ENCODE measurements around the gene FAM98B. TPM values are rescaled to one million over a fixed set of nuclear protein-coding genes. Genes with fewer than 3 reads are reported as not detected.

FAM98B gene
- total and polyA plus RNA-seq, 2 of the 8 experiments (the other 6 are each of a cell fraction or from before 2014, with no cell fraction given): 5.9 to 48.4 TPM

GRCh38 chr15:38477637-38478036, 23.7 kb downstream of the FAM98B start:
- no peak overlapping the region for H3K18ac ChIP-seq (ENCODE audit: extremely low read depth, low read length)
- DNase-seq (ENCODE audit: low read depth in 1 of 2, low spot score in 2 of 2) (no peak), FAIRE-seq (no peak)
- no peak overlapping the region for H2BK20ac ChIP-seq (ENCODE audit: low read length)
- H4K5ac ChIP-seq (ENCODE audit: insufficient read length, low read depth, low read length): no peak overlapping the region
- no peak overlapping the region for H4K91ac ChIP-seq (replicated peaks; ENCODE audit: insufficient read length, low read length)
- CTCF ChIA-PET (ENCODE audit: partially characterized antibody): interaction anchor here (0.9 to 1.6 kb wide), 6 partner anchors 37 to 222 kb away, joined by 3 to 6 read pairs (median 3); no protein-coding TSS in a partner anchor
- no peaks in the 10 kb centered on the region for H3K9me3 ChIP-seq (ENCODE audit: insufficient read depth in 2 of 2, low read depth in 1 of 2, low read length in 1 of 2)
- WGBS, 2 experiments (ENCODE audit: extremely low coverage in 1 of 2, insufficient coverage in 1 of 2, insufficient read length in 1 of 2, insufficient replicate concordance in 2 of 2, low coverage in 1 of 2, low lambda C conversion rate in 2 of 2, missing lambda C conversion rate in 1 of 2): 91% methylated on average over 4 of the region's 4 CpGs; no CpG with 5 or more reads in 1 of the 2 experiments
- H3K4ac ChIP-seq (replicated peaks; ENCODE audit: insufficient read length, low read depth, low read length): no peak overlapping the region
- H4K20me1 ChIP-seq (replicated peaks in 1 of 2; ENCODE audit: control insufficient read depth in 1 of 2, insufficient read depth in 2 of 2, low read length in 2 of 2): no peaks in the 10 kb centered on the region
- no peaks in the 10 kb centered on the region for H3K79me1 ChIP-seq (ENCODE audit: low read depth, low read length)
- no peaks in the 10 kb centered on the region for H3K23me2 ChIP-seq (ENCODE audit: low read depth, low read length)
- H3K36me3 ChIP-seq (ENCODE audit: control insufficient read depth in 2 of 4, insufficient read depth in 4 of 4, low read length in 3 of 4): peaks cover 3 to 36% (median 23%) of the 10 kb centered on the region in 4 experiments; a peak in 7 of 8 replicates
- H3K14ac ChIP-seq (ENCODE audit: insufficient read length): no peak overlapping the region
- no peak overlapping the region for H3K56ac ChIP-seq (replicated peaks; ENCODE audit: insufficient read length, low read depth, low read length)
- no peaks in the 10 kb centered on the region for H3K27me3 ChIP-seq (replicated peaks in 1 of 4; ENCODE audit: control insufficient read depth in 3 of 4, extremely low read depth in 1 of 4, insufficient read depth in 3 of 4, low read length in 3 of 4)
- H3K23ac ChIP-seq (ENCODE audit: insufficient read length): no peak overlapping the region
- H3K4me2 ChIP-seq (ENCODE audit: insufficient read depth in 1 of 2, low read depth in 2 of 2, low read length in 2 of 2): no peak overlapping the region
- H3K9ac ChIP-seq (replicated peaks in 1 of 4; ENCODE audit: extremely low read depth in 1 of 4, low read depth in 3 of 4, low read length in 3 of 4): no peak overlapping the region
- no peak overlapping the region for H3K27ac ChIP-seq (ENCODE audit: low read depth, low read length)
- no peak overlapping the region for H2BK15ac ChIP-seq (ENCODE audit: low read length)
- no peak overlapping the region for H4K8ac ChIP-seq (ENCODE audit: extremely low read depth, insufficient read depth, low read length)
- no peak overlapping the region for H2BK120ac ChIP-seq (replicated peaks; ENCODE audit: low read depth, low read length)
- no peak overlapping the region for H2AFZ ChIP-seq (ENCODE audit: low read length)
- no peak overlapping the region for H2AK5ac ChIP-seq (ENCODE audit: low read depth, low read length)
- no peak overlapping the region for H2BK12ac ChIP-seq (ENCODE audit: low read depth, low read length)
- no peaks in the 10 kb centered on the region for H3K79me2 ChIP-seq (ENCODE audit: control insufficient read depth in 1 of 2, insufficient read depth in 2 of 2, low read length in 2 of 2)
- TF ChIP-seq NANOG (IDR thresholded peaks at IDR 0.05; ENCODE audit: insufficient read depth, low read depth, low read length, poor library complexity, severe bottlenecking) (no peak), SIRT6 (IDR thresholded peaks at IDR 0.05; ENCODE audit: low read length) (no peak), ZNF274 (IDR thresholded peaks at IDR 0.05; ENCODE audit: borderline replicate concordance, extremely low read depth, low read length) (no peak), CBX8 (IDR thresholded peaks at IDR 0.05; ENCODE audit: borderline replicate concordance, low read depth, low read length) (no peak), KDM4A (IDR thresholded peaks at IDR 0.05; ENCODE audit: low read depth, low read length, severe bottlenecking) (no peak), EGR1 (IDR thresholded peaks at IDR 0.05; ENCODE audit: borderline replicate concordance, low read depth, low read length) (no peak), CBX5 (IDR thresholded peaks at IDR 0.05; ENCODE audit: low read depth, low read length) (no peak), KDM1A (IDR thresholded peaks at IDR 0.05; ENCODE audit: borderline replicate concordance, low read length) (no peak), CHD2 (IDR thresholded peaks at IDR 0.05; ENCODE audit: low read length) (no peak)
- POLR2A ChIA-PET (ENCODE audit: partially characterized antibody): interaction anchor here (0.6 kb wide), 1 partner anchor 24 kb away, joined by 4 read pairs; the partner anchor contains the start of gene FAM98B
- H3K4me3 ChIP-seq (ENCODE audit: extremely low read depth in 1 of 4, insufficient read depth in 2 of 4, low read depth in 3 of 4, low read length in 4 of 4): no peak overlapping the region
- H2BK5ac ChIP-seq (ENCODE audit: low read depth, low read length): no peak overlapping the region
- H3K4me1 ChIP-seq (replicated peaks in 1 of 4; ENCODE audit: control insufficient read depth in 3 of 4, insufficient read depth in 4 of 4, low read length in 3 of 4): no peaks in the 10 kb centered on the region
